Measurements from ENCODE around the gene KRT3.
"Not testable (repeated sequence)": the region's sequence is repeated elsewhere in the genome, so short reads cannot be mapped to it uniquely, and the experiment has no call there.

Gene KRT3

GRCh38 chr12:52777566-52777965 is 18.4 kb downstream of the KRT3 start:
- no peak for DNase-seq

- DNase-seq, result no peak
Observed at GRCh38 chr12:52776913-52777395, 19.0 kb downstream of the KRT3 start, which contains the start of gene KRT76. Gene KRT76 (minus strand): TSS chr12:52777345. CDS start chr12:52777291, 54 bp downstream.

GRCh38 chr12:52776435-52776834 is 19.5 kb downstream of the KRT3 start:
- DNase-seq, result no peak

- DNase-seq, result no peak
Observed at GRCh38 chr12:52774629-52775250, 21.2 kb downstream of the KRT3 start.

- no peak for DNase-seq
Observed at GRCh38 chr12:52772772-52773171, 23.1 kb downstream of the KRT3 start.

- DNase-seq, result no peak
Observed at GRCh38 chr12:52772188-52772587, 23.7 kb downstream of the KRT3 start.

- DNase-seq, result no peak
Observed at GRCh38 chr12:52771505-52771904, 24.4 kb downstream of the KRT3 start.

GRCh38 chr12:52771088-52771487 is 24.8 kb downstream of the KRT3 start:
- DNase-seq, result no peak

GRCh38 chr12:52769946-52770345 is 26.0 kb downstream of the KRT3 start:
- no peak for DNase-seq

- DNase-seq, result no peak
Observed at GRCh38 chr12:52769354-52769753, 26.6 kb downstream of the KRT3 start.

GRCh38 chr12:52768479-52769200 is 27.3 kb downstream of the KRT3 start:
- DNase-seq, result no peak

- no peak for DNase-seq
Observed at GRCh38 chr12:52767427-52767826, 28.5 kb downstream of the KRT3 start.

- no peak for DNase-seq
Observed at GRCh38 chr12:52767020-52767379, 28.9 kb downstream of the KRT3 start.

- no peak for DNase-seq
Observed at GRCh38 chr12:52766351-52767019, 29.4 kb downstream of the KRT3 start.

GRCh38 chr12:52765702-52766101 is 30.2 kb downstream of the KRT3 start:
- DNase-seq, result no peak

- no peak for DNase-seq
Observed at GRCh38 chr12:52763991-52764390, 31.9 kb downstream of the KRT3 start.

- DNase-seq, result no peak
Observed at GRCh38 chr12:52763036-52763659, 32.8 kb downstream of the KRT3 start.

GRCh38 chr12:52761802-52762201 is 34.1 kb downstream of the KRT3 start:
- no peak for DNase-seq

- DNase-seq, result not testable (repeated sequence)
Observed at GRCh38 chr12:52761218-52761617, 34.7 kb downstream of the KRT3 start.

GRCh38 chr12:52760623-52761022 is 35.3 kb downstream of the KRT3 start:
- no peak for DNase-seq

GRCh38 chr12:52759695-52760094 is 36.2 kb downstream of the KRT3 start:
- no peak for DNase-seq

- DNase-seq, result no peak
Observed at GRCh38 chr12:52759218-52759617, 36.7 kb downstream of the KRT3 start.

- no peak for DNase-seq
Observed at GRCh38 chr12:52757449-52758176, 38.3 kb downstream of the KRT3 start.

Data from activated CD4-positive, alpha-beta T cell treated with anti-CD3 and anti-CD28 coated beads, Interleukin-2, amount 50 U/mL, for 16 hours (primary cell).